Motor neuron (in vitro differentiated cells): ENCODE data around the gene HGS. TPM values are rescaled to one million over a fixed set of nuclear protein-coding genes. Genes with fewer than 3 reads are reported as not detected.
A peak's percentile ranks its signal among the peaks of the same experiment; 100 is the strongest.

Experiments
- ATAC-seq, 8 experiments: fragments of 200-7000 bp; cut with Tn5 transposase; replicated peaks in 6 of 8; 2 replicates each; pipeline ENCODE4 v1.8.0; 2021; ENCODE audit warnings: mild to moderate bottlenecking in 8 of 8, moderate library complexity in 8 of 8
- H3K27ac ChIP-seq, 2 donors: fragments of 250-450 bp; sonication (Bioruptor Pico); 2 replicates each; pipeline ENCODE4 v1.9.0; 2021; ENCODE audit warnings: antibody characterized with exemption in 2 of 2, mild to moderate bottlenecking in 2 of 2, moderate library complexity in 1 of 2
- H3K4me1 ChIP-seq, 2 donors: fragments of 250-450 bp; sonication (Bioruptor Pico); replicated peaks in 1 of 2; 2 replicates each; pipeline ENCODE4 v1.6.1; 2021; ENCODE audit warnings: antibody characterized with exemption in 2 of 2, mild to moderate bottlenecking in 2 of 2, moderate library complexity in 1 of 2
- H3K4me3 ChIP-seq, 5 donors: fragments of 250-450 bp; sonication (Bioruptor Pico); 2 replicates each; pipeline ENCODE4 v1.9.0; 2021; ENCODE audit warnings: antibody characterized with exemption in 5 of 5, mild to moderate bottlenecking in 5 of 5, moderate library complexity in 4 of 5
- WGBS, 10 experiments: fragments of 450-650 bp; shearing (Covaris generic); methylation state at CpG; one replicate each; pipeline ENCODE4 v1.0.0; 2022; 5-methylcytosine and 5-hydroxymethylcytosine counted together
- in situ Hi-C, 9 experiments: fragments of 400-800 bp; cut with MboI; loops; one replicate each; pipeline ENCODE4 v1.15.0; 2021; ENCODE audit warnings: low sequenced_read_pairs in 9 of 9, low pct_unique_long_range_greater_than_20kb in 2 of 9; ENCODE audit not compliant: unreplicated experiment in 9 of 9
- total RNA-seq, 8 experiments: library from RNA; unstranded; fragments of 300-600 nt; gene quantifications; 2 replicates each; pipeline versions ENCODE4 v1.2.3 to v1.2.4, GENCODE V29; 2022

The HGS gene
- total RNA-seq, 8 experiments from 2014 or later, result 46.1 to 89.5 (median 62.4) TPM

- Histone ChIP-seq H3K4me1 (no peaks in the 10 kb centered on the region), H3K4me3 (no peak overlapping the region), H3K27ac (no peak overlapping the region)
- WGBS, 10 experiments, result 67 to 100% (median 90%) methylated on average over 2 to 5 of the region's 6 CpGs; no CpG with 5 or more reads in 7 of the 10 experiments
- in situ Hi-C loops, result no loop called here
- peak in 7 of 8 experiments; percentile 2 to 86 (median 12) for ATAC-seq
These were observed 11.4 kb downstream of the HGS start for GRCh38 chr17:81695211-81695610.

GRCh38 chr17:81695801-81696200, 12.0 kb downstream of the HGS start:
- WGBS, 10 experiments, result 80 to 93% methylated on average over 3 of the region's 22 CpGs; no CpG with 5 or more reads in 8 of the 10 experiments
- peak in 3 of 8 experiments; percentile 6 to 12 (median 10) for ATAC-seq
- H3K4me3 ChIP-seq, result no peak overlapping the region
- no peaks in the 10 kb centered on the region for H3K4me1 ChIP-seq
- in situ Hi-C loops, result no loop called here
- H3K27ac ChIP-seq, result no peak overlapping the region

- WGBS, 10 experiments, result 90 to 100% (median 97%) methylated on average over 1 to 7 of the region's 40 CpGs; no CpG with 5 or more reads in 4 of the 10 experiments
- H3K4me1 ChIP-seq, result peaks cover 0 to 2% of the 10 kb centered on the region in 2 donors
- in situ Hi-C loops, result no loop called here
- ATAC-seq, result peak in 2 of 8 experiments; percentile 6 to 7
- no peak overlapping the region for H3K27ac ChIP-seq
- no peak overlapping the region for H3K4me3 ChIP-seq
These were observed 12.6 kb downstream of the HGS start for GRCh38 chr17:81696218-81696941.

GRCh38 chr17:81697261-81698044, 13.6 kb downstream of the HGS start:
- H3K27ac ChIP-seq, result no peak overlapping the region
- no peak for ATAC-seq
- no peak overlapping the region for H3K4me3 ChIP-seq
- peaks cover 8 to 12% of the 10 kb centered on the region in 2 donors for H3K4me1 ChIP-seq
- WGBS, 10 experiments, result 89 to 100% (median 100%) methylated on average over 1 to 15 of the region's 25 CpGs; no CpG with 5 or more reads in 1 of the 10 experiments
- in situ Hi-C loops, result no loop called here

GRCh38 chr17:81700353-81701287, 16.8 kb downstream of the HGS start:
- H3K27ac ChIP-seq, result no peak overlapping the region
- H3K4me3 ChIP-seq, result no peak overlapping the region
- peaks cover 13 to 17% of the 10 kb centered on the region in 2 donors for H3K4me1 ChIP-seq
- 90 to 100% (median 93%) methylated on average over 2 to 5 of the region's 25 CpGs; no CpG with 5 or more reads in 6 of the 10 experiments for WGBS, 10 experiments
- in situ Hi-C loops, result no loop called here
- ATAC-seq, result no peak

- in situ Hi-C loops, result no loop called here
- Histone ChIP-seq H3K4me1 (peaks cover 13 to 17% of the 10 kb centered on the region in 2 donors), H3K27ac (no peak overlapping the region), H3K4me3 (peak overlapping the region; percentile 60 to 99 (median 76))
- ATAC-seq, result peak in 4 of 8 experiments; percentile 1 to 6 (median 4)
- WGBS, 10 experiments, result 33 to 100% (median 77%) methylated on average over 1 to 7 of the region's 23 CpGs; no CpG with 5 or more reads in 3 of the 10 experiments
These were observed 17.7 kb downstream of the HGS start for GRCh38 chr17:81701288-81702071.

GRCh38 chr17:81702934-81703746, 19.3 kb downstream of the HGS start, which contains the start of gene MRPL12:
MRPL12 (plus strand) TSS chr17:81703367; CDS start chr17:81703502, 135 bp downstream.
- in situ Hi-C loops, result no loop called here
- H3K4me1 ChIP-seq, result peaks cover 13 to 17% of the 10 kb centered on the region in 2 donors
- peak within 1 kb of the TSS; percentile 83 to 94 for H3K27ac ChIP-seq
- peak within 1 kb of the TSS; percentile 60 to 99 (median 76) for H3K4me3 ChIP-seq
- peak; percentile 83 to 93 (median 88) for ATAC-seq
- WGBS, 10 experiments, result 0 to 1% (median 0%) methylated on average over 3 to 31 of the region's 102 CpGs; no CpG with 5 or more reads in 7 of the 10 experiments

- Histone ChIP-seq H3K27ac (peak overlapping the region; percentile 83 to 94), H3K4me3 (peak overlapping the region; percentile 60 to 99 (median 76)), H3K4me1 (peaks cover 13 to 17% of the 10 kb centered on the region in 2 donors)
- in situ Hi-C loops, result no loop called here
- peak in 2 of 8 experiments; percentile 6 to 7 for ATAC-seq
- WGBS, 10 experiments, result 0 to 100% (median 4%) methylated on average over 1 to 12 of the region's 27 CpGs; no CpG with 5 or more reads in 1 of the 10 experiments
These were observed 20.2 kb downstream of the HGS start for GRCh38 chr17:81703747-81704654.

- H3K4me1 ChIP-seq, result peaks cover 18 to 21% of the 10 kb centered on the region in 2 donors
- ATAC-seq, result no peak
- no peak overlapping the region for H3K4me3 ChIP-seq
- in situ Hi-C loops, result no loop called here
- no peak overlapping the region for H3K27ac ChIP-seq
- WGBS, 10 experiments, result 93 to 100% (median 97%) methylated on average over 3 to 18 of the region's 30 CpGs
These were observed 21.9 kb downstream of the HGS start for GRCh38 chr17:81705518-81706231.

GRCh38 chr17:81706232-81706611, 22.4 kb downstream of the HGS start:
- Histone ChIP-seq H3K27ac (no peak overlapping the region), H3K4me3 (no peak overlapping the region), H3K4me1 (peaks cover 23 to 24% of the 10 kb centered on the region in 2 donors)
- in situ Hi-C loops, result no loop called here
- 93 to 100% (median 94%) methylated on average over 3 to 14 of the region's 17 CpGs; no CpG with 5 or more reads in 5 of the 10 experiments for WGBS, 10 experiments
- ATAC-seq, result no peak
